Neural cell (in vitro differentiated cells): Measurements from ENCODE around the gene IPO5. TPM values are rescaled to one million over a fixed set of nuclear protein-coding genes. Genes with fewer than 3 reads are reported as not detected.

Experiments used
- H2AFZ ChIP-seq: fragments of 200-600, 300-800 bp; sonication (generic), shearing (Covaris generic); 2 replicates; pipeline ENCODE4 v1.6.0; 2014; ENCODE audit warnings: low read depth, mild to moderate bottlenecking, antibody characterized with exemption, low read length, moderate library complexity
- H3F3A ChIP-seq: fragments of 200-600 bp; shearing (Covaris generic); 2 replicates; pipeline ENCODE4 v1.6.1; 2016; ENCODE audit warnings: mild to moderate bottlenecking, moderate library complexity, mixed read lengths, antibody characterized with exemption, low read length; ENCODE audit not compliant: insufficient read depth, poor library complexity, severe bottlenecking
- H3K27ac ChIP-seq: fragments of 200-600, 300-800 bp; sonication (generic), shearing (Covaris generic); 2 replicates; pipeline ENCODE4 v1.5.1; 2014; ENCODE audit warnings: mild to moderate bottlenecking, low read length, moderate library complexity
- H3K27me3 ChIP-seq: fragments of 300-800, 200-600 bp; sonication (generic), shearing (Covaris generic); 2 replicates; pipeline ENCODE4 v1.6.0; 2014; ENCODE audit warnings: mild to moderate bottlenecking, low read depth, low read length, moderate library complexity; ENCODE audit not compliant: insufficient read depth
- H3K36me3 ChIP-seq: fragments of 300-800, 200-600 bp; sonication (generic), shearing (Covaris generic); 2 replicates; pipeline ENCODE4 v1.5.1; 2014; ENCODE audit warnings: mild to moderate bottlenecking, antibody characterized with exemption, low read length, moderate library complexity; ENCODE audit not compliant: insufficient read depth
- H3K4me2 ChIP-seq: fragments of 300-800, 200-600 bp; sonication (generic), shearing (Covaris generic); 2 replicates; pipeline ENCODE4 v1.6.0; 2014; ENCODE audit warnings: mild to moderate bottlenecking, low read length
- H3K4me3 ChIP-seq: fragments of 300-800, 200-600 bp; sonication (generic), shearing (Covaris generic); 2 replicates; pipeline ENCODE4 v1.5.1; 2014; ENCODE audit warnings: mild to moderate bottlenecking, low read length, moderate library complexity
- H3K79me2 ChIP-seq: fragments of 200-600 bp; shearing (Covaris generic); replicated peaks from 2 replicates; pipeline ENCODE4 v1.6.0; 2014; ENCODE audit warnings: mild to moderate bottlenecking, low read length, moderate library complexity; ENCODE audit not compliant: insufficient read depth
- H3K9ac ChIP-seq: fragments of 300-800, 200-600 bp; sonication (generic), shearing (Covaris generic); 2 replicates; pipeline ENCODE4 v1.6.1; 2016; ENCODE audit warnings: mild to moderate bottlenecking, low read length, mixed read lengths
- H3K9me2 ChIP-seq: fragments of 200-600 bp; shearing (Covaris generic); 2 replicates; pipeline ENCODE4 v1.6.1; 2016; ENCODE audit warnings: mild to moderate bottlenecking, low read length, mixed read lengths; ENCODE audit not compliant: insufficient read depth
- H3K9me3 ChIP-seq: fragments of 200-600, 300-800 bp; sonication (generic), shearing (Covaris generic); 2 replicates; pipeline ENCODE4 v1.6.1; 2016; ENCODE audit warnings: mild to moderate bottlenecking, mixed run types, low read length, moderate library complexity, mixed read lengths
- H4K20me1 ChIP-seq: fragments of 200-600 bp; shearing (Covaris generic); 2 replicates; pipeline ENCODE4 v1.6.1; 2016; ENCODE audit warnings: mild to moderate bottlenecking, mixed run types; ENCODE audit not compliant: insufficient read depth
- CTCF ChIP-seq: fragments of 450-650 bp; IDR thresholded peaks from 2 replicates; pipeline ENCODE4 v1.5.1; 2014; ENCODE audit warnings: antibody characterized with exemption, mild to moderate bottlenecking, moderate library complexity; ENCODE audit not compliant: poor library complexity, severe bottlenecking
- EP300 ChIP-seq: fragments of 450-650 bp; conservative IDR thresholded peaks from 2 replicates; pipeline ENCODE4 v1.6.1; 2014; ENCODE audit warnings: antibody characterized with exemption, mild to moderate bottlenecking, moderate library complexity; ENCODE audit not compliant: poor library complexity, severe bottlenecking
- EZH2 ChIP-seq: fragments of 200-600, 300-800 bp; shearing (Covaris generic), sonication (generic); IDR thresholded peaks from 2 replicates; pipeline ENCODE4 v1.6.1; 2014; ENCODE audit warnings: antibody characterized with exemption, low read length, borderline replicate concordance, mild to moderate bottlenecking; ENCODE audit not compliant: insufficient read depth, poor library complexity, severe bottlenecking
- MXI1 ChIP-seq: fragments of 450-650 bp; conservative IDR thresholded peaks from 2 replicates; pipeline ENCODE4 v1.6.1; 2014; ENCODE audit warnings: antibody characterized with exemption, mild to moderate bottlenecking; ENCODE audit not compliant: poor library complexity, severe bottlenecking
- POLR2AphosphoS5 ChIP-seq: IDR thresholded peaks from 2 replicates; pipeline ENCODE4 v1.6.1; 2012
- RAD21 ChIP-seq: fragments of 450-650 bp; conservative IDR thresholded peaks from 2 replicates; pipeline ENCODE4 v1.6.1; 2014; ENCODE audit warnings: antibody characterized with exemption, mild to moderate bottlenecking, moderate library complexity
- REST ChIP-seq: IDR thresholded peaks from 2 replicates; pipeline ENCODE4 v1.6.1; 2012; ENCODE audit warnings: borderline replicate concordance
- SMC3 ChIP-seq: fragments of 450-650 bp; conservative IDR thresholded peaks from 2 replicates; pipeline ENCODE4 v1.6.1; 2014; ENCODE audit warnings: antibody characterized with exemption, mild to moderate bottlenecking, moderate library complexity; ENCODE audit not compliant: poor library complexity
- TAF1 ChIP-seq: IDR thresholded peaks from 2 replicates; pipeline ENCODE4 v1.6.1; 2012; ENCODE audit warnings: low read depth
- polyA plus RNA-seq: library from polyadenylated mRNA; depleted of rRNA; stranded (reverse); fragments of >200 nt; gene quantifications from 2 replicates; pipeline ENCODE4 v1.2.3, GENCODE V29; 2014

The IPO5 gene
- polyA plus RNA-seq, 1 donor from 2014 or later = 83.4 TPM

GRCh38 chr13:97967948-97968347 lies 14.5 kb downstream of the IPO5 start:
- no peak overlapping the region for H3K4me3 ChIP-seq
- H3K36me3 ChIP-seq = no peaks in the 10 kb centered on the region
- TF ChIP-seq RAD21 = no peak
- TF ChIP-seq SMC3 = no peak
- no peak for TF ChIP-seq EZH2
- no peak for TF ChIP-seq TAF1
- no peak for TF ChIP-seq EP300
- TF ChIP-seq MXI1 = no peak
- no peak for TF ChIP-seq CTCF
- TF ChIP-seq REST = no peak
- no peak for TF ChIP-seq POLR2AphosphoS5
- no peak overlapping the region for H3K9ac ChIP-seq
- no peak overlapping the region for H3K4me2 ChIP-seq
- no peaks in the 10 kb centered on the region for H3K27me3 ChIP-seq
- H3K27ac ChIP-seq = no peak overlapping the region
- H3K9me2 ChIP-seq = no peaks in the 10 kb centered on the region
- no peak overlapping the region for H2AFZ ChIP-seq
- no peaks in the 10 kb centered on the region for H4K20me1 ChIP-seq
- H3K9me3 ChIP-seq = no peaks in the 10 kb centered on the region
- H3F3A ChIP-seq = no peaks in the 10 kb centered on the region
- no peaks in the 10 kb centered on the region for H3K79me2 ChIP-seq

- TF ChIP-seq CTCF = no peak
- TF ChIP-seq REST = no peak
- TF ChIP-seq TAF1 = no peak
- no peak for TF ChIP-seq POLR2AphosphoS5
- TF ChIP-seq MXI1 = no peak
- peaks cover 3% of the 10 kb centered on the region for H3F3A ChIP-seq
- no peaks in the 10 kb centered on the region for H3K9me2 ChIP-seq
- H3K9ac ChIP-seq = no peak overlapping the region
- no peaks in the 10 kb centered on the region for H3K9me3 ChIP-seq
- H3K36me3 ChIP-seq = no peaks in the 10 kb centered on the region
- no peaks in the 10 kb centered on the region for H3K79me2 ChIP-seq
- no peak overlapping the region for H2AFZ ChIP-seq
- no peak overlapping the region for H3K4me2 ChIP-seq
- H4K20me1 ChIP-seq = no peaks in the 10 kb centered on the region
- H3K4me3 ChIP-seq = no peak overlapping the region
- H3K27ac ChIP-seq = no peak overlapping the region
- no peaks in the 10 kb centered on the region for H3K27me3 ChIP-seq
Observed at GRCh38 chr13:97971519-97971918, 18.0 kb downstream of the IPO5 start.
